GM06990 (cell line): ENCODE measurements around the gene WDR45B.

Source experiments
- DNase-seq: peaks from one replicate; pipeline ENCODE4 v3.0.0-alpha.2; 2011; ENCODE audit not compliant: insufficient read length; ENCODE audit errors: extremely low read depth
- H3K27me3 ChIP-seq: replicated peaks from 2 replicates; pipeline ENCODE4 v1.6.0; 2011; ENCODE audit warnings: low read length; ENCODE audit not compliant: control insufficient read depth, insufficient read depth
- H3K36me3 ChIP-seq: 2 replicates; pipeline ENCODE4 v1.5.1; 2011; ENCODE audit warnings: low read length; ENCODE audit not compliant: control insufficient read depth, insufficient read depth
- H3K4me3 ChIP-seq: replicated peaks from 2 replicates; pipeline ENCODE4 v1.5.1; 2011; ENCODE audit warnings: low read depth, mild to moderate bottlenecking, control low read depth, low read length
- TF ChIP-seq, protein P1 (sequence below): IDR thresholded peaks from 2 replicates; pipeline ENCODE4 v1.5.1; 2011; ENCODE audit warnings: low read length, control low read depth, mild to moderate bottlenecking, inconsistent platforms; ENCODE audit not compliant: insufficient read depth, poor library complexity, severe bottlenecking

WDR45B gene

GRCh38 chr17:82592767-82593589, 55.3 kb downstream of the WDR45B start:
- H3K36me3 ChIP-seq, result peaks cover 22% of the 10 kb centered on the region
- H3K4me3 ChIP-seq, result peak overlapping the region; percentile 52
- H3K27me3 ChIP-seq, result no peaks in the 10 kb centered on the region
- TF ChIP-seq, protein P1, sequence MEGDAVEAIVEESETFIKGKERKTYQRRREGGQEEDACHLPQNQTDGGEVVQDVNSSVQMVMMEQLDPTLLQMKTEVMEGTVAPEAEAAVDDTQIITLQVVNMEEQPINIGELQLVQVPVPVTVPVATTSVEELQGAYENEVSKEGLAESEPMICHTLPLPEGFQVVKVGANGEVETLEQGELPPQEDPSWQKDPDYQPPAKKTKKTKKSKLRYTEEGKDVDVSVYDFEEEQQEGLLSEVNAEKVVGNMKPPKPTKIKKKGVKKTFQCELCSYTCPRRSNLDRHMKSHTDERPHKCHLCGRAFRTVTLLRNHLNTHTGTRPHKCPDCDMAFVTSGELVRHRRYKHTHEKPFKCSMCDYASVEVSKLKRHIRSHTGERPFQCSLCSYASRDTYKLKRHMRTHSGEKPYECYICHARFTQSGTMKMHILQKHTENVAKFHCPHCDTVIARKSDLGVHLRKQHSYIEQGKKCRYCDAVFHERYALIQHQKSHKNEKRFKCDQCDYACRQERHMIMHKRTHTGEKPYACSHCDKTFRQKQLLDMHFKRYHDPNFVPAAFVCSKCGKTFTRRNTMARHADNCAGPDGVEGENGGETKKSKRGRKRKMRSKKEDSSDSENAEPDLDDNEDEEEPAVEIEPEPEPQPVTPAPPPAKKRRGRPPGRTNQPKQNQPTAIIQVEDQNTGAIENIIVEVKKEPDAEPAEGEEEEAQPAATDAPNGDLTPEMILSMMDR, result no peak
- DNase-seq, result no peak

DNA sequence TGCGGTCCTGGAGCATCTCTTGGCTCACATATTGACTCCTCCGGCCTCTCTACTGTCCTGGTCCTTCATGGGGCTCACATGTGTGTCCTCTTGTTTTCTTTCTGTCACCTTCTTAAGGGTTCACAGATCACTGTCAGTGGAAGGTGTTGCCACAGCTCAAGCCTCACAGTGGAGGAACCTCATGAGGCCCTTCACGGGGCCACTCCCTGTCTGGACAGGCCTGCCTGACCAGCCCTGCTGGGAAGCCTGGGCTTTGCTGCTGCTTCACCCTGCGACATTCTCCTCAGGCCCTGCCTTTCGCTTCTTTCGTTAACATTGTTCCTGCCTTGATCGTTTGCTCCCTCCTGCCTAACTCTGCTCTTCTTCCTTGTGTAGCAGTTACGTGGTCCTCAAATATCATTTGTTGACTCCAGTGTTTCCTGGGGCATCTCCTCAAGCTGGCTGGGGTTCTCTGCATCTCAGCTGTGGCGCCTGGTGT, 55.9 kb downstream of the WDR45B start:
- TF ChIP-seq, protein P1, result no peak
- H3K27me3 ChIP-seq, result no peaks in the 10 kb centered on the region
- H3K36me3 ChIP-seq, result peaks cover 22% of the 10 kb centered on the region
- no peak overlapping the region for H3K4me3 ChIP-seq
- DNase-seq, result no peak

- Histone ChIP-seq H3K4me3 (no peak overlapping the region), H3K27me3 (no peaks in the 10 kb centered on the region), H3K36me3 (peaks cover 14% of the 10 kb centered on the region)
- TF ChIP-seq, protein P1, result no peak
- no peak for DNase-seq
Measured at GRCh38 chr17:82590881-82591539, 57.2 kb downstream of the WDR45B start.

- Histone ChIP-seq H3K27me3 (no peaks in the 10 kb centered on the region), H3K36me3 (peaks cover 15% of the 10 kb centered on the region), H3K4me3 (no peak overlapping the region)
- TF ChIP-seq, protein P1, result no peak
- DNase-seq, result no peak
Measured at GRCh38 chr17:82590216-82590615, 58.0 kb downstream of the WDR45B start.

- H3K36me3 ChIP-seq, result peaks cover 19% of the 10 kb centered on the region
- no peak for DNase-seq
- no peaks in the 10 kb centered on the region for H3K27me3 ChIP-seq
- TF ChIP-seq, protein P1, result no peak
- H3K4me3 ChIP-seq, result no peak overlapping the region
Measured at GRCh38 chr17:82589851-82590180, 58.4 kb downstream of the WDR45B start.
